ENCODE results near the gene FAM124A.

FAM124A gene

GRCh38 chr13:51243832-51244231 lies 21.6 kb downstream of the FAM124A start:
- no peak for DNase-seq (ENCODE audit: low spot score)

- DNase-seq (ENCODE audit: low spot score), result no peak
These were observed 22.6 kb downstream of the FAM124A start for GRCh38 chr13:51244637-51245405.

- DNase-seq (ENCODE audit: low spot score), result no peak
These were observed 23.4 kb downstream of the FAM124A start for GRCh38 chr13:51245583-51245982.

GRCh38 chr13:51246025-51246417 lies 23.8 kb downstream of the FAM124A start:
- no peak for DNase-seq (ENCODE audit: low spot score)

GRCh38 chr13:51246418-51247277 lies 24.4 kb downstream of the FAM124A start:
- no peak for DNase-seq (ENCODE audit: low spot score)

GRCh38 chr13:51249255-51249654 lies 27.1 kb downstream of the FAM124A start:
- no peak for DNase-seq (ENCODE audit: low spot score)

- DNase-seq (ENCODE audit: low spot score), result peak; percentile 41
These were observed 27.9 kb downstream of the FAM124A start for GRCh38 chr13:51249770-51250741.

GRCh38 chr13:51251480-51251879 lies 29.3 kb downstream of the FAM124A start:
- DNase-seq (ENCODE audit: low spot score), result no peak

GRCh38 chr13:51252954-51253532 lies 30.8 kb downstream of the FAM124A start:
- DNase-seq (ENCODE audit: low spot score), result no peak

- DNase-seq (ENCODE audit: low spot score), result no peak
These were observed 33.4 kb downstream of the FAM124A start for GRCh38 chr13:51255556-51255955.

- no peak for DNase-seq (ENCODE audit: low spot score)
These were observed 35.0 kb downstream of the FAM124A start for GRCh38 chr13:51257187-51257586.

- DNase-seq (ENCODE audit: low spot score), result no peak
These were observed 36.7 kb downstream of the FAM124A start for GRCh38 chr13:51258612-51259548.

- DNase-seq (ENCODE audit: low spot score), result no peak
These were observed 38.0 kb downstream of the FAM124A start for GRCh38 chr13:51260154-51260553.

GRCh38 chr13:51261610-51262249 lies 39.5 kb downstream of the FAM124A start:
- DNase-seq (ENCODE audit: low spot score), result no peak

GRCh38 chr13:51262501-51263211 lies 40.5 kb downstream of the FAM124A start:
- no peak for DNase-seq (ENCODE audit: low spot score)

GRCh38 chr13:51266642-51267041 lies 44.4 kb downstream of the FAM124A start:
- DNase-seq (ENCODE audit: low spot score), result no peak

GRCh38 chr13:51267622-51268021 lies 45.4 kb downstream of the FAM124A start:
- no peak for DNase-seq (ENCODE audit: low spot score)

GRCh38 chr13:51269039-51269438 lies 46.8 kb downstream of the FAM124A start:
- peak; percentile 42 for DNase-seq (ENCODE audit: low spot score)
